Esophagus squamous epithelium (tissue), 5 donors: ENCODE measurements around the gene CCND2. TPM values are rescaled to one million over a fixed set of nuclear protein-coding genes. Genes with fewer than 3 reads are reported as not detected.

ENCODE experiments used
- DNase-seq: peaks from one replicate; lab custom pipeline; 2025; lab: John Stamatoyannopoulos, UW
- H3K27ac ChIP-seq, 4 donors: fragments of 200-600 bp; sonication (generic); one replicate each; pipeline ENCODE4 v1.5.1; 2016 to 2019; ENCODE audit warnings: mild to moderate bottlenecking in 1 of 4
- H3K27me3 ChIP-seq, 4 donors: fragments of 200-600 bp; sonication (generic); 1 replicate in 3 of 4; 2 replicates in 1 of 4; pipeline versions ENCODE4 v1.5.1 to v1.6.0; 2017 to 2021; ENCODE audit warnings: antibody characterized with exemption in 1 of 4
- H3K36me3 ChIP-seq, 3 donors: fragments of 200-600 bp; sonication (generic); one replicate each; pipeline ENCODE4 v1.5.1; 2016 to 2019
- H3K4me1 ChIP-seq, 3 donors: fragments of 200-600 bp; sonication (generic); one replicate each; pipeline ENCODE4 v1.5.1; 2017 to 2019
- H3K4me3 ChIP-seq, 4 donors: fragments of 200-600 bp; sonication (generic); 1 replicate in 3 of 4; 2 replicates in 1 of 4; pipeline ENCODE4 v1.5.1; 2016 to 2019; ENCODE audit warnings: mild to moderate bottlenecking in 2 of 4, moderate library complexity in 1 of 4
- H3K9me3 ChIP-seq, 3 donors: fragments of 200-600 bp; sonication (generic); one replicate each; pipeline ENCODE4 v1.5.1; 2016 to 2019
- POLR2A ChIP-seq, 4 donors: fragments of 450-650 bp; IDR thresholded peaks; one replicate each; pipeline ENCODE4 v1.6.1; 2017; ENCODE audit warnings: antibody characterized with exemption in 4 of 4, mild to moderate bottlenecking in 4 of 4, moderate library complexity in 3 of 4
- WGBS, 2 donors: methylation state at CpG; one replicate each; pipeline ENCODE4 v1.1.5; 2018; 5-methylcytosine and 5-hydroxymethylcytosine counted together
- intact Hi-C: fragments of 100-400 bp; cut with DNase I; formaldehyde crosslinking; loops from one replicate; pipeline ENCODE4 v1.15.0; 2022
- total RNA-seq, 4 donors: library from RNA; depleted of rRNA; stranded (reverse); fragments of >200 nt; gene quantifications; one replicate each; pipeline ENCODE4 v1.1.0, GENCODE V29; 2016
- TF ChIP-seq, protein P1 (sequence below), 6 experiments: fragments of 450-650 bp in 4 of 6; fragments of 200-600 bp in 2 of 6; sonication (generic) in 2 of 6; IDR thresholded peaks; one replicate each; pipeline ENCODE4 v1.5.1; 2016 to 2019; ENCODE audit warnings: antibody characterized with exemption in 6 of 6, mild to moderate bottlenecking in 4 of 6, moderate library complexity in 4 of 6
- donor health status: DM: yes; HTN: yes; CAD: no.

The CCND2 gene
- total RNA-seq, 4 donors from 2014 or later: 13.9 to 49.8 (median 35.9) TPM

GRCh38 chr12:4285070-4285469 lies 11.5 kb downstream of the CCND2 start:
- no peaks in the 10 kb centered on the region for H3K9me3 ChIP-seq
- intact Hi-C loops: no loop called here
- TF ChIP-seq, protein P1, sequence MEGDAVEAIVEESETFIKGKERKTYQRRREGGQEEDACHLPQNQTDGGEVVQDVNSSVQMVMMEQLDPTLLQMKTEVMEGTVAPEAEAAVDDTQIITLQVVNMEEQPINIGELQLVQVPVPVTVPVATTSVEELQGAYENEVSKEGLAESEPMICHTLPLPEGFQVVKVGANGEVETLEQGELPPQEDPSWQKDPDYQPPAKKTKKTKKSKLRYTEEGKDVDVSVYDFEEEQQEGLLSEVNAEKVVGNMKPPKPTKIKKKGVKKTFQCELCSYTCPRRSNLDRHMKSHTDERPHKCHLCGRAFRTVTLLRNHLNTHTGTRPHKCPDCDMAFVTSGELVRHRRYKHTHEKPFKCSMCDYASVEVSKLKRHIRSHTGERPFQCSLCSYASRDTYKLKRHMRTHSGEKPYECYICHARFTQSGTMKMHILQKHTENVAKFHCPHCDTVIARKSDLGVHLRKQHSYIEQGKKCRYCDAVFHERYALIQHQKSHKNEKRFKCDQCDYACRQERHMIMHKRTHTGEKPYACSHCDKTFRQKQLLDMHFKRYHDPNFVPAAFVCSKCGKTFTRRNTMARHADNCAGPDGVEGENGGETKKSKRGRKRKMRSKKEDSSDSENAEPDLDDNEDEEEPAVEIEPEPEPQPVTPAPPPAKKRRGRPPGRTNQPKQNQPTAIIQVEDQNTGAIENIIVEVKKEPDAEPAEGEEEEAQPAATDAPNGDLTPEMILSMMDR (IDR thresholded peaks at IDR 0.05): no peak
- no peak for TF ChIP-seq POLR2A (IDR thresholded peaks at IDR 0.05)
- H3K27me3 ChIP-seq: no peaks in the 10 kb centered on the region
- peaks cover 6 to 94% (median 29%) of the 10 kb centered on the region in 3 donors for H3K36me3 ChIP-seq
- no peak overlapping the region for H3K27ac ChIP-seq
- peaks cover 8 to 79% (median 27%) of the 10 kb centered on the region in 3 donors for H3K4me1 ChIP-seq
- no peak overlapping the region for H3K4me3 ChIP-seq
- DNase-seq: no peak
- 82 to 85% methylated on average over 7 to 8 of the region's 8 CpGs for WGBS, 2 donors

GRCh38 chr12:4286228-4286627 lies 12.7 kb downstream of the CCND2 start:
- Histone ChIP-seq H3K4me3 (no peak overlapping the region), H3K27me3 (no peaks in the 10 kb centered on the region), H3K27ac (peak overlapping the region in 1 of 4 donors; percentile 80), H3K9me3 (no peaks in the 10 kb centered on the region), H3K4me1 (peaks cover 5 to 73% (median 19%) of the 10 kb centered on the region in 3 donors), H3K36me3 (peaks cover 0 to 91% (median 25%) of the 10 kb centered on the region in 3 donors)
- TF ChIP-seq, protein P1 (IDR thresholded peaks at IDR 0.05): no peak
- TF ChIP-seq POLR2A (IDR thresholded peaks at IDR 0.05): no peak
- 44 to 71% methylated on average over 3 to 11 of the region's 12 CpGs for WGBS, 2 donors
- DNase-seq: no peak
- intact Hi-C loops: no loop called here

DNA sequence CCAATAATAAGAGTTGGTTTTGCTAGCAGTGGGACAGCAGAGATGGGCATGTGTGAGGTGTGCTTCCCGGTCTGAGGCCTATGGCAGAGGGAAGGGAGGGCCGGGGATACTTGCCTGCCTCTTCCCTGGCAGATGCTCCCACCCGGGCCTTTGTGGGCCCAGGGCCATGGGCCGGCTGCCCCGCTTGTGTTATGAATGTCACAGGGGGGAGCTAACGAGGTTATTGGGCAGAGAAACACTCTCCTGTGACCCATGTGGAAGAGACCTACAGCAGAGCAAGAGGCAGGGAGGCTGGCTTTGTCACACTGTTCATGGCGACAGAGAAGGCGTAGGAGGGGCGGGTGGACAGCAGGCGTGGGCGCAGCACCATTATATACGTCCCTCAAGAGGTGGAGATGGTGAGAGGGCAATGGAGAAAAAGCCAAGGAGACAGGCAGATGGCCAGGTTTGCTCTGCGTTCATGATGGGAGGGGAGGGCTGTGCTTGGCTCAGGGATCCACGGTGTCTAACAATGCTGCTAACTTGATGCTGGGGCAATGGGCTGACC lies 13.3 kb downstream of the CCND2 start:
- no peaks in the 10 kb centered on the region for H3K9me3 ChIP-seq
- no peak for DNase-seq
- H3K27ac ChIP-seq: peak overlapping the region in 3 of 4 donors; percentile 3 to 80 (median 7)
- intact Hi-C loops: no loop called here
- H3K27me3 ChIP-seq: no peaks in the 10 kb centered on the region
- WGBS, 2 donors: 66 to 72% methylated on average over 12 of the region's 14 CpGs
- H3K36me3 ChIP-seq: peaks cover 0 to 85% (median 23%) of the 10 kb centered on the region in 3 donors
- H3K4me1 ChIP-seq: peaks cover 5 to 71% (median 19%) of the 10 kb centered on the region in 3 donors
- TF ChIP-seq POLR2A (IDR thresholded peaks at IDR 0.05): no peak
- TF ChIP-seq, protein P1 (IDR thresholded peaks at IDR 0.05): no peak
- no peak overlapping the region for H3K4me3 ChIP-seq

DNA sequence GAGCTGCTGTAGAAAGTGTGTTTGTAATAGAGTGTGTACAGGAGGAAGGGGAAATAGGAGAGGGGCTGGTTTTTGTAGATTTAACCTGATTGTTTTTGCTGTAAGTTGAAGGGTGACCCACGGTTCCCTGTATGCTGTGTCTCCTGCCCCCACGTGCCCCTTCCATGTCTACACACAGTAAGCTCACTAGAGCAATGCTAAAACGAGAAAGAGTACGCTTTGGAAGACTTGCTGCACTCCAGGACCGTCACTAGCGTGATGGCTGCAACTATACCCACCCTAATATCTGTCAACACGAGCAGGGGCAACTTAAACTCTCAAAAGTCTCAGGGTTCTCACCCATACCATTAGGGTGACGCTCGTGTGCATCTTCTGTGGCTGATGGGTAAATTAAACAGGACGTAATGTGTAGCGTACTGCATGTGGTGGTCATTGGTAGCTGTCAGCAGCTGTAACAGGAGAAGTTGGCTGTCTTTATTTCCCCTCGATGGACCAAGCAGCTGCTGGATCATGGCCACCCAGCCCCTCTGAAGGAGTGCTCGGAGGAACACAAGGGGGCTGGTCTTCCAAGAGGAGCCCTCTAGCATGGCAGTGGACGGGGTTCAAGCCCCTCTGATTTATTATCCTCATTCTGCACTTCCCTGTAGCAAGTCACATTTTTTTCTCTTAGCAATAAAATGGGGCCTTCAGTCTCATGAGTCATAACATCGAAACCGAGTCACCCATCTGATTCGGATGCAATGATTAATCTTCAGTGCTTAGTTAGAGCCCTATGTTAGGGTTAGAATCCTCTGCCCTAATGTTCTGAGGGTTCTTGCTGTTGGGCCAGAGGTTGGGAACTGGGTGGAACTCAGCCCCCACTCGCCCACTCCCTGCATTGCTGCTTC lies 14.0 kb downstream of the CCND2 start:
- H3K27ac ChIP-seq: peak overlapping the region in 3 of 4 donors; percentile 3 to 80 (median 7)
- H3K4me1 ChIP-seq: peaks cover 5 to 71% (median 23%) of the 10 kb centered on the region in 3 donors
- no peak for TF ChIP-seq POLR2A (IDR thresholded peaks at IDR 0.05)
- TF ChIP-seq, protein P1 (IDR thresholded peaks at IDR 0.05): no peak
- H3K27me3 ChIP-seq: no peaks in the 10 kb centered on the region
- intact Hi-C loops: no loop called here
- no peak for DNase-seq
- H3K36me3 ChIP-seq: peaks cover 0 to 78% (median 19%) of the 10 kb centered on the region in 3 donors
- H3K9me3 ChIP-seq: no peaks in the 10 kb centered on the region
- WGBS, 2 donors: 58 to 61% methylated on average over 15 to 16 of the region's 18 CpGs
- no peak overlapping the region for H3K4me3 ChIP-seq
